ENCODE measurements around the gene BACE1.
"Not testable (repeated sequence)": the region's sequence is repeated elsewhere in the genome, so short reads cannot be mapped to it uniquely, and the experiment has no call there.

The BACE1 gene

GRCh38 chr11:117273550-117274289, 42.3 kb downstream of the BACE1 start:
- H3K4me3 Mint-ChIP-seq: no peak overlapping the region
- H3K9me3 Mint-ChIP-seq: no peaks in the 10 kb centered on the region
- H3K4me1 Mint-ChIP-seq (ENCODE audit: low read depth): peaks cover 13% of the 10 kb centered on the region
- H3K27me3 Mint-ChIP-seq: no peaks in the 10 kb centered on the region
- H3K27ac Mint-ChIP-seq: peak overlapping the region; percentile 44
- peaks cover 41% of the 10 kb centered on the region for H3K36me3 Mint-ChIP-seq (ENCODE audit: low read depth)
- DNase-seq: no peak

DNA sequence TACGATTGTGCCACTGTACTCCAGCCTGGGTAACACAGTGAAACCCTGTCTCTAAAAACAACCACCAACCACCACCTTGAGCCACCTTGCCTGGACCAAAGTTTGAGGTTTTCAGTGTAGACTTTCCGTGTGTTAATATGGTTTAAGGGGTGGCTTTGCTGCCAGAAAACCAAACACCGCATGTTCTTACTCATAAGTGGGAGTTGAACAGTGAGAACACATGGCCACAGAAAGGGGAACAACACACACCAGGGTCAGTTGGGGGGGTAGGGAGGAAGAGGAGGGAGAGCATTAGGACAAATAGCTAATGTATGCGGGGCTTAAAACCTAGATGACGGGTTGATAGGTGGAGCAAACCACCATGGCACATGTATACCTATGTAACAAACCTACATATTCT, 43.9 kb downstream of the BACE1 start:
- DNase-seq, H3K9me3 Mint-ChIP-seq, H3K27me3 Mint-ChIP-seq, H3K27ac Mint-ChIP-seq, H3K4me3 Mint-ChIP-seq: not testable (repeated sequence)
- Mint-ChIP-seq H3K36me3 (ENCODE audit: low read depth) (peaks cover 50% of the 10 kb centered on the region), H3K4me1 (ENCODE audit: low read depth) (peaks cover 11% of the 10 kb centered on the region)

DNA sequence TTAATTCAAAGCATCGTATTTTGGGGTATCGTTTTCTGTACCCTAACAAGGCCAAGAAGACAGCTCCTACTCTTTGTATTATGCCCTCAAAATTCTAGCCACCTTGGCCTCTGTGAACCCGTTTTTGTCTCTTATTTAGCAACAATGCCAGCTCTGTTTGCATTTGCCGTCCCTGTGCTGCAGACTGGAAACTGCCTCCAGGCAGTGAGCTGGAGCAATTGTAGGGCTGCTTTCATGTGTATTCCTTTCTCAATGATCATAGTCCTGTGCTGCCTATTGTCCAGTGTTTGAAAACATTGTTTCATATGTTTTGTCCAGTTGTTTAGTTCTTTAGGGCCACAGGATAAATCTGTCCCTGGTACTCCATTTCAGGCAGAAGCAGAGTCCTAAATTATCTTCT, 44.8 kb downstream of the BACE1 start:
- no peaks in the 10 kb centered on the region for H3K27me3 Mint-ChIP-seq
- H3K9me3 Mint-ChIP-seq: no peaks in the 10 kb centered on the region
- no peak for DNase-seq
- H3K27ac Mint-ChIP-seq: no peak overlapping the region
- peaks cover 11% of the 10 kb centered on the region for H3K4me1 Mint-ChIP-seq (ENCODE audit: low read depth)
- H3K4me3 Mint-ChIP-seq: no peak overlapping the region
- H3K36me3 Mint-ChIP-seq (ENCODE audit: low read depth): peaks cover 54% of the 10 kb centered on the region

DNA sequence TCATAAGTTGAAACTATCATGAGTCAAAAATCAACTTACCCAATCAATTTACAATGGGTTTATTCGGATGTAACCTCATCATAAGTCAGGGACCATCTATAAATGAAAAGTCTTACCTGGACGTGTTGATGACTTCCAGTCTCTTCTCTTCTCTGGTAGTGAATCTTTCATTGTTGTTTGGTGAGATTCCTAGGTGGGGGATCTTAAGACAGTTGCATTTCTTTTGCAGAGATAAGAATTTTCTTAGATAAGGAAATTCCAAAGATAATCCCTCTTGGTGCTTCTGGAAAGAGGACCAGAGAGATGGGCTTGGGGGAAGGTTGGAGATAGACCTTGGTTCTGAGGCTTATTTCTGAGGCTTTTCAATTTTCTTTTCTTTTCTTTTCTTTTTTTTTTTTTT, 46.2 kb downstream of the BACE1 start:
- H3K36me3 Mint-ChIP-seq (ENCODE audit: low read depth): peaks cover 51% of the 10 kb centered on the region
- no peak for DNase-seq
- no peak overlapping the region for H3K4me3 Mint-ChIP-seq
- no peaks in the 10 kb centered on the region for H3K27me3 Mint-ChIP-seq
- no peak overlapping the region for H3K27ac Mint-ChIP-seq
- H3K9me3 Mint-ChIP-seq: no peaks in the 10 kb centered on the region
- peaks cover 3% of the 10 kb centered on the region for H3K4me1 Mint-ChIP-seq (ENCODE audit: low read depth)

DNA sequence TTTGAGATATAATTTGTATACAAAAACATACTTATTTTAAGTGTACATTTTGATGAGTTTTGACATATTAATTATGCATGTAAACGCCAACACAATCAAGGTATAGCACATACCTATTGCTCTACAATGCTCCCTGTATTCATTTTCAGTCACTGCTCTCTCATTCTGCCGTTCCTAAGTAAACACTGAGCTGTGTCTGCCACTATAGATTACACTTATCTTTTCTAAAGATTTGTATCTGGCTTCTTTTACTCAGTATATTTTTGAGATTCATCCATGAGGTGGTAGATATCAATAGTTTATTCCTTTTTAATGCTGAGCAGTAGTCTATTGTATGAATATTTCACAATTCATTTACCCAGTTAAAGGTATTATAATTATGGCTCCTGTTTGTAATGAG, 50.3 kb downstream of the BACE1 start:
- H3K27ac Mint-ChIP-seq: no peak overlapping the region
- H3K9me3 Mint-ChIP-seq: no peaks in the 10 kb centered on the region
- H3K36me3 Mint-ChIP-seq (ENCODE audit: low read depth): peaks cover 50% of the 10 kb centered on the region
- no peaks in the 10 kb centered on the region for H3K4me1 Mint-ChIP-seq (ENCODE audit: low read depth)
- no peak overlapping the region for H3K4me3 Mint-ChIP-seq
- H3K27me3 Mint-ChIP-seq: no peaks in the 10 kb centered on the region
- no peak for DNase-seq

DNA sequence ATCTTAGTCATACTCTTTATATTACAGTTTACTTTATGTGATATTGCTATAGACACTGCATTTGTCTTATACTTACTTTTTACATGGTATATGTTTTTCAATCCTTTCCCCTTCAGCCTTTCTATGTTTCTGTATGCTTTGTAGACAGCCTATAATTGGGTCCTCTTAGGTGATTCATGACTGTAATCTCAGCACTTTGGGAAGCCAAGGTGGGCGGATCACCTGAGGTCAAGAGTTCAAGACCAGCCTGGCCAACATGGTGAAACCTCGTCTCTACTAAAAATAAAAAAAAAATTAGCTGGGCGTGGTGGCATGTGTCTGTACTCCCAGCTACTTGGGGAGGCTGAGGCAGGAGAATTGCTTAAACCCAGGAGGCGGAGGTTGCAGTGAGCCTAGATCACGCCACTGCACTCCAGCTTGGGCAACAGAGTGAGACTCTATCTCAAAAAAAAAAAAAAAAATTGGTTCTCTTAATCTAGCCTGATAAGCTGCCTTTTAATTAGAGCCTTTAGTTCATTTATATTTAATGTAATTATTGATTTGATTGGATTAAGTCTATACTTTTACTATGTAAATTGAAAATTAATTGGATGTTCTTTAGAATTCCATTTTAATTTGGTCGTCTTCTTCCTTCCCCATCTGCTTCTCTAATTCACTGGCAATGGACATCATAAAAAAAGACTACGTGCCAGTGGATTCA, 51.3 kb downstream of the BACE1 start:
- DNase-seq; H3K4me3 Mint-ChIP-seq; H3K4me1 Mint-ChIP-seq (ENCODE audit: low read depth): not testable (repeated sequence)

DNA sequence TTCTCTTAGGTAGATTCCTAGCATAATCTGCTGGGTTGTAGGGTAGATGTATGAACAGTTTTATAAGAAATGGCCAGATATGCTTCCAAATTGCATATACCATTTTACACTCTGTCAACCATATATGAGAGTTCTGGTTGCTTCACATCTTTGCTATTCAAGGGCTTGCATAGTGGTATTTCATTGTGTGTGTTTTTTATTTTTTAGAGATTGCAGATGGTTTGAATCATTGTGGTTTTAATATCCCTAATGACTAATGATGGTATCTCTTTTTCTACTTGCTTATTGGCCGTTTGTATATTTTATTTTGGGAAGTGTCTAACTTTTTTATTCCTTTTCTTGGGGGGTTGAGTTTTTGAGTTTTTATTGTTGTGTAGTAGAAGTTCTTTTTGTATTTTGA, 56.6 kb downstream of the BACE1 start:
- peaks cover 40% of the 10 kb centered on the region for H3K36me3 Mint-ChIP-seq (ENCODE audit: low read depth)
- H3K4me3 Mint-ChIP-seq: no peak overlapping the region
- no peak for DNase-seq
- peaks cover 5% of the 10 kb centered on the region for H3K4me1 Mint-ChIP-seq (ENCODE audit: low read depth)
- no peak overlapping the region for H3K27ac Mint-ChIP-seq
- H3K27me3 Mint-ChIP-seq: no peaks in the 10 kb centered on the region
- no peaks in the 10 kb centered on the region for H3K9me3 Mint-ChIP-seq

More for the DNA sequence above, 51.3 kb downstream of the BACE1 start:
- H3K27ac Mint-ChIP-seq, H3K9me3 Mint-ChIP-seq, H3K27me3 Mint-ChIP-seq: not testable (repeated sequence)
- peaks cover 54% of the 10 kb centered on the region for H3K36me3 Mint-ChIP-seq (ENCODE audit: low read depth)

DNA sequence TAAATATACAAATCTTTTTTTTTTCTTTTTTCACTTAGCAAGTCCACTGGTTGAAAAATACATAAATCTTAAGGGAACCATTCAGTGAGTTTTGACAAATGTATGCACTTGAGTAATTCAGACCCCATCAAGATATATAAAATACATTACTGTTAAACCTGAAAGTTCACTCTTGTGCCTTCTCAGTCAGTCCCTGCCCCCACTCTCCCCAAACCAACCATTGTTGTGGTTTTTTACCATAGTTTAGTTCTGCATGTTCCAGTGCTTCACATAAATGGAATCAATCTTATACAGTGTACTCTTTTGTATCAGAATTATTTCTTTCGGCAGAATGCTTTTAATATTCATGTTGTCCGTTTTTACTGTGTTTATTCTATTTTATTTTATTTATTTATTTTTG, 57.5 kb downstream of the BACE1 start:
- Mint-ChIP-seq H3K4me3 (no peak overlapping the region), H3K27ac (no peak overlapping the region), H3K9me3 (no peaks in the 10 kb centered on the region), H3K4me1 (ENCODE audit: low read depth) (peaks cover 5% of the 10 kb centered on the region), H3K27me3 (no peaks in the 10 kb centered on the region), H3K36me3 (ENCODE audit: low read depth) (peaks cover 43% of the 10 kb centered on the region)
- DNase-seq: no peak

DNA sequence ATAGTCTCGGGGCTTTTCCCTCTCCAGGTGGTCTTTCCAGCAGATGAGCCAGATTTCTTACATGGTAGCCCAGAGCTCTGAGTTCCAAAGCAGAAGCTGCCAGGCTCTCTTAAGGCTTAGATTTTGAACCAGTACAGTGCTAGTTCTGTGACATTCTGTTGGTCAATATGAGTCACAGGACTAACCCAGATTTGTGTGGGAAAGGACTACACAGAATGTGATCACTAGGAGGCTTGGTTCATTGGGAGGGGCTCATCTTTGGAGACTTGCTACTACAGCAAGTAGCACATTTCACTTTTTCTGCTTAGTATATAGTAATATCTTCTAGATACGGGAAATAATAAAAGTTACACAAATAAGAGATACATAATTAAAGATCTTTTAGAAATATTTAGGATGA, 59.5 kb downstream of the BACE1 start:
- Mint-ChIP-seq H3K27me3 (no peaks in the 10 kb centered on the region), H3K9me3 (no peaks in the 10 kb centered on the region), H3K27ac (no peak overlapping the region), H3K4me1 (ENCODE audit: low read depth) (peaks cover 5% of the 10 kb centered on the region), H3K36me3 (ENCODE audit: low read depth) (peaks cover 44% of the 10 kb centered on the region), H3K4me3 (no peak overlapping the region)
- DNase-seq: no peak

DNA sequence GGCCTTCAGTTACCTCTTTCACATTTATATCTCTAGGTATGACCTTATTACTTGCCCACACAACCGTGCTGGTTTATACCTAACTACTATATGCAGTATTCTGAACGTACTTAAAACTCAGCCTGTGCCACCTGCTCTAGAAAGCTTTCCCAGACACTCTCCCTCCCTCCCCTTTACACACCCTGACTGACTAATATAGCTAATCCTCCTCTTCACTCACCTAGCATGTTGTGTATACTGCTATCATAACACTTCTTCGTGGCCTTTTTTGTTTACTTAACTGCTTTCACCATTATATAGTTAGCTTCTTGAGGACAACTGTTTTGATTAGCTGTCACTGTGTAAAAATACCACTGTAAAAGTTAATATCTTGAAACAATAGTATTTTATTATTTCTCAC, 60.1 kb downstream of the BACE1 start:
- H3K9me3 Mint-ChIP-seq: no peaks in the 10 kb centered on the region
- H3K36me3 Mint-ChIP-seq (ENCODE audit: low read depth): peaks cover 43% of the 10 kb centered on the region
- no peak for DNase-seq
- peaks cover 5% of the 10 kb centered on the region for H3K4me1 Mint-ChIP-seq (ENCODE audit: low read depth)
- no peaks in the 10 kb centered on the region for H3K27me3 Mint-ChIP-seq
- H3K4me3 Mint-ChIP-seq: no peak overlapping the region
- H3K27ac Mint-ChIP-seq: no peak overlapping the region

DNA sequence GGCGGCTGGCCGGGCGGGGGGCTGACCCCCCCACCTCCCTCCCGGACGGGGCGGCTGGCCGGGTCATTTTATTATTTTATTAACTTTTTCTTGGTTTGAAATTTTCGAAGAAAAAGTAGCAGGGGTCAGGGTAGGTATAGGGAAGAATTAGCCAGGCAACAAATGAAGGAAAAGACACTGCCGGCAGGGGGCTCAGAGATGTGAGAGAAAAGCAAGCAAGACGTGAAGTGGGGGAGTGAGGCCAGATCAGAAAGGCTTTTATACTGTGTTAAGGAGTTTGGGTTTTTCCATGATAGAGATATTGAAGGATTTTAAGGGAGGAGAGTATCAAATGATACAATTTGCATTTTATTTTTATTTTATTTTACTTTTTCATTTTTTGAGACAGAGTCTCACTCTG, 64.5 kb downstream of the BACE1 start:
- H3K36me3 Mint-ChIP-seq (ENCODE audit: low read depth): peaks cover 64% of the 10 kb centered on the region

GRCh38 chr11:117249571-117249970, 66.5 kb downstream of the BACE1 start:
- no peaks in the 10 kb centered on the region for H3K4me1 Mint-ChIP-seq (ENCODE audit: low read depth)
- peaks cover 72% of the 10 kb centered on the region for H3K36me3 Mint-ChIP-seq (ENCODE audit: low read depth)
- no peak for DNase-seq
- H3K4me3 Mint-ChIP-seq: no peak overlapping the region
- H3K9me3 Mint-ChIP-seq: no peaks in the 10 kb centered on the region
- H3K27me3 Mint-ChIP-seq: no peaks in the 10 kb centered on the region
- H3K27ac Mint-ChIP-seq: no peak overlapping the region

More for the DNA sequence above, 64.5 kb downstream of the BACE1 start:
- H3K4me1 Mint-ChIP-seq (ENCODE audit: low read depth): peaks cover 3% of the 10 kb centered on the region
- DNase-seq: no peak
- no peaks in the 10 kb centered on the region for H3K27me3 Mint-ChIP-seq
- no peaks in the 10 kb centered on the region for H3K9me3 Mint-ChIP-seq
- H3K27ac Mint-ChIP-seq: no peak overlapping the region
- H3K4me3 Mint-ChIP-seq: no peak overlapping the region

GRCh38 chr11:117248341-117248740, 67.7 kb downstream of the BACE1 start:
- H3K9me3 Mint-ChIP-seq: no peaks in the 10 kb centered on the region
- DNase-seq: no peak
- H3K36me3 Mint-ChIP-seq (ENCODE audit: low read depth): peaks cover 72% of the 10 kb centered on the region
- H3K27me3 Mint-ChIP-seq: no peaks in the 10 kb centered on the region
- no peak overlapping the region for H3K4me3 Mint-ChIP-seq
- no peak overlapping the region for H3K27ac Mint-ChIP-seq
- no peaks in the 10 kb centered on the region for H3K4me1 Mint-ChIP-seq (ENCODE audit: low read depth)

DNA sequence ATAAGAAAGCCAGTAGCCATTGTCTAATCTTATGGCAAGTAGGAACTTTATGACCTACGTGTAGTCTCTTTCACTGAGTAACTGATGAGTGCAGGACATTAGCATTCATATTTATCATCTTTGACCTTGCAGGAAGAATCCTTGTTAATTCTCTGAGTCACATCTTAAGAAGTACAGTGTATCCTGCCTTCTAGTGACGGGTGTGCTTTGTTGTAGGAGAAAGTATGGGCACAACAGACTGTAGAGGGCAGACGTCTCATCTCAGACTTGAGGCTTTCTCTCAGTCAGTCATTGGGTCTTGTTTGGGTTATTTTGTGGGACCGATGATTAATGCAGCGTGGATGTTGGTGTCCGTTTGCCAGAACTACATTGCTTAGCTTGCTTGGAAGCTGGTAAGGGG, 76.8 kb downstream of the BACE1 start:
- H3K4me3 Mint-ChIP-seq: no peak overlapping the region
- no peak for DNase-seq
- peaks cover 55% of the 10 kb centered on the region for H3K36me3 Mint-ChIP-seq (ENCODE audit: low read depth)

GRCh38 chr11:117238221-117238620, 77.8 kb downstream of the BACE1 start:
- Mint-ChIP-seq H3K9me3 (no peaks in the 10 kb centered on the region), H3K4me3 (no peak overlapping the region), H3K27me3 (no peaks in the 10 kb centered on the region), H3K27ac (no peak overlapping the region), H3K4me1 (ENCODE audit: low read depth) (peaks cover 12% of the 10 kb centered on the region), H3K36me3 (ENCODE audit: low read depth) (peaks cover 50% of the 10 kb centered on the region)
- no peak for DNase-seq

More for the DNA sequence above, 76.8 kb downstream of the BACE1 start:
- Mint-ChIP-seq H3K9me3 (no peaks in the 10 kb centered on the region), H3K27ac (no peak overlapping the region), H3K27me3 (no peaks in the 10 kb centered on the region), H3K4me1 (ENCODE audit: low read depth) (peaks cover 2% of the 10 kb centered on the region)
